Liver (tissue), 9 donors: ENCODE results near the gene KCNG1. TPM values are rescaled to one million over a fixed set of nuclear protein-coding genes. Genes with fewer than 3 reads are reported as not detected.

ENCODE experiments used
- DNase-seq: peaks from one replicate; pipeline ENCODE4 v3.0.0-alpha.2; 2017; ENCODE audit warnings: low spot score
- H3K27ac ChIP-seq, 2 donors: one replicate each; pipeline ENCODE4 v1.7.0; 2013; ENCODE audit warnings: inconsistent platforms in 2 of 2, low read length in 2 of 2, control low read depth in 1 of 2, low read depth in 1 of 2, mild to moderate bottlenecking in 1 of 2
- H3K27me3 ChIP-seq, 4 donors: one replicate each; pipeline versions ENCODE4 v1.6.1 to v1.7.0; 2013; ENCODE audit warnings: low read length in 3 of 4, inconsistent platforms in 1 of 4, mild to moderate bottlenecking in 1 of 4, moderate library complexity in 1 of 4; ENCODE audit not compliant: control insufficient read depth in 4 of 4, insufficient read depth in 4 of 4
- H3K36me3 ChIP-seq, 4 donors: one replicate each; pipeline versions ENCODE4 v1.6.1 to v1.7.0; 2013; ENCODE audit warnings: low read length in 3 of 4, mild to moderate bottlenecking in 3 of 4, low read depth in 1 of 4, moderate library complexity in 1 of 4; ENCODE audit not compliant: control insufficient read depth in 4 of 4, insufficient read depth in 3 of 4
- H3K4me1 ChIP-seq, 4 donors: one replicate each; pipeline versions ENCODE4 v1.6.1 to v1.7.0; 2013; ENCODE audit warnings: low read length in 3 of 4, mild to moderate bottlenecking in 3 of 4, moderate library complexity in 1 of 4; ENCODE audit not compliant: control insufficient read depth in 4 of 4, insufficient read depth in 4 of 4
- H3K4me3 ChIP-seq, 3 donors: one replicate each; pipeline versions ENCODE4 v1.6.1 to v1.7.0; 2013; ENCODE audit warnings: low read length in 3 of 3, control low read depth in 1 of 3, low read depth in 1 of 3, mild to moderate bottlenecking in 1 of 3
- H3K9ac ChIP-seq, 2 donors: one replicate each; pipeline ENCODE4 v1.7.0; 2013; ENCODE audit warnings: low read length in 2 of 2, mild to moderate bottlenecking in 2 of 2, moderate library complexity in 2 of 2, control low read depth in 1 of 2, low read depth in 1 of 2
- H3K9me3 ChIP-seq, 4 donors: one replicate each; pipeline versions ENCODE4 v1.6.1 to v1.7.0; 2013; ENCODE audit warnings: low read length in 3 of 4; ENCODE audit not compliant: control insufficient read depth in 4 of 4
- HNF4A ChIP-seq, 2 donors: conservative IDR thresholded peaks; 2 replicates each; pipeline ENCODE4 v1.6.1; 2016; ENCODE audit warnings: antibody characterized with exemption in 2 of 2, mild to moderate bottlenecking in 2 of 2
- HNF4G ChIP-seq: IDR thresholded peaks from 2 replicates; pipeline ENCODE4 v1.6.1; 2016; ENCODE audit warnings: antibody characterized with exemption
- JUND ChIP-seq, 2 donors: IDR thresholded peaks; 2 replicates each; pipeline ENCODE4 v1.6.1; 2016; ENCODE audit warnings: antibody characterized with exemption in 2 of 2
- NR2F2 ChIP-seq: IDR thresholded peaks from 2 replicates; pipeline ENCODE4 v1.6.1; 2016; ENCODE audit warnings: antibody characterized with exemption
- RAD21 ChIP-seq, 2 donors: IDR thresholded peaks; 2 replicates each; pipeline ENCODE4 v1.6.1; 2016; ENCODE audit warnings: antibody characterized with exemption in 2 of 2, mild to moderate bottlenecking in 2 of 2
- REST ChIP-seq: IDR thresholded peaks from 2 replicates; pipeline ENCODE4 v1.6.1; 2016; ENCODE audit warnings: antibody characterized with exemption, mild to moderate bottlenecking
- TAF1 ChIP-seq: conservative IDR thresholded peaks from 2 replicates; pipeline ENCODE4 v1.6.1; 2016; ENCODE audit warnings: antibody characterized with exemption, mild to moderate bottlenecking
- WGBS: extraction: QIAGEN DNeasy Blood & Tissue Kit; methylation state at CpG from one replicate; pipeline ENCODE4 v1.1.7; 2013; 5-methylcytosine and 5-hydroxymethylcytosine counted together
- polyA plus RNA-seq, 2 donors: library from polyadenylated mRNA; stranded (reverse) in 1 of 2; unstranded in 1 of 2; fragments of 200-250 nt in 1 of 2; fragments of >200 nt in 1 of 2; fragmentation: Nextera tagmentation in 1 of 2; extraction: Ambion mirVana in 1 of 2; gene quantifications; one replicate each; pipeline versions ENCODE4 v1.2.1 to v1.2.3, GENCODE V29; 2013 to 2015
- total RNA-seq, 2 donors: library from RNA; depleted of rRNA; stranded (reverse); fragments of >200 nt; gene quantifications; one replicate each; pipeline ENCODE4 v1.2.3, GENCODE V29; 2014
- TF ChIP-seq, protein P1 (sequence below): IDR thresholded peaks from 2 replicates; pipeline ENCODE4 v1.6.1; 2016; ENCODE audit warnings: antibody characterized with exemption
- TF ChIP-seq, protein P2 (sequence below): IDR thresholded peaks from 2 replicates; pipeline ENCODE4 v1.6.1; 2016; ENCODE audit warnings: antibody characterized with exemption
- TF ChIP-seq, protein P3 (sequence below): IDR thresholded peaks from 2 replicates; pipeline ENCODE4 v1.6.1; 2016; ENCODE audit warnings: antibody characterized with exemption
- TF ChIP-seq, protein P4 (sequence below): fragments of 150-350 bp; IDR thresholded peaks from 2 replicates; pipeline ENCODE4 v1.5.1; 2017; ENCODE audit warnings: improper control_type of control experiment, low read depth, low read length; ENCODE audit not compliant: missing input control
- donor health status: healthy.
- donor health status: healthy.
- donor health status: healthy.
- donor health status: healthy.
- donor health status: healthy.

Gene KCNG1
- total and polyA plus RNA-seq, 4 donors = 0.08 to 0.24 (median 0.14) TPM; not detected in 1

DNA sequence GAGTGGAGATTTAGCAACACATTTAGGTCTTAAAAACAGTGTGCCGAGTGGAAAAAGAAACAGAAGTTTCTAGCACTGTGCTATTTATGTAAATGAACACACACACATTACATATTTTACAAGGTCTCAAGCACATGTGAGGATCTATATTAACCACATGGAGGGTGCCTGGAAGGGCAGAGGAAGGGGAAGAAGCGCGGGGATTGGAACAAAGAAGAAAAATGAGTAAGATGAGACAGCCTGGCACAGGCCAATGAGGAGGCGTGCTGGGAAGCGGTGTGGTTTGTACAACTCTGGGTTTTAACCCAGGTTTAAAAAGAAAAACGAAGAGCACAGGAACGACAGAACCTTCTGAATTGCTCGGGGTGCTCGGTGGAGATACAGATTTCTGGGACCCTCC is 5.7 kb downstream of the KCNG1 start:
- no peak for TF ChIP-seq REST
- no peak for TF ChIP-seq NR2F2
- no peak for TF ChIP-seq HNF4A (conservative IDR thresholded peaks at IDR 0.05)
- TF ChIP-seq, protein P1, sequence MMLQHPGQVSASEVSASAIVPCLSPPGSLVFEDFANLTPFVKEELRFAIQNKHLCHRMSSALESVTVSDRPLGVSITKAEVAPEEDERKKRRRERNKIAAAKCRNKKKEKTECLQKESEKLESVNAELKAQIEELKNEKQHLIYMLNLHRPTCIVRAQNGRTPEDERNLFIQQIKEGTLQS = no peak
- TF ChIP-seq, protein P2, sequence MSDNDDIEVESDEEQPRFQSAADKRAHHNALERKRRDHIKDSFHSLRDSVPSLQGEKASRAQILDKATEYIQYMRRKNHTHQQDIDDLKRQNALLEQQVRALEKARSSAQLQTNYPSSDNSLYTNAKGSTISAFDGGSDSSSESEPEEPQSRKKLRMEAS = no peak
- TF ChIP-seq HNF4G = no peak
- TF ChIP-seq, protein P3, sequence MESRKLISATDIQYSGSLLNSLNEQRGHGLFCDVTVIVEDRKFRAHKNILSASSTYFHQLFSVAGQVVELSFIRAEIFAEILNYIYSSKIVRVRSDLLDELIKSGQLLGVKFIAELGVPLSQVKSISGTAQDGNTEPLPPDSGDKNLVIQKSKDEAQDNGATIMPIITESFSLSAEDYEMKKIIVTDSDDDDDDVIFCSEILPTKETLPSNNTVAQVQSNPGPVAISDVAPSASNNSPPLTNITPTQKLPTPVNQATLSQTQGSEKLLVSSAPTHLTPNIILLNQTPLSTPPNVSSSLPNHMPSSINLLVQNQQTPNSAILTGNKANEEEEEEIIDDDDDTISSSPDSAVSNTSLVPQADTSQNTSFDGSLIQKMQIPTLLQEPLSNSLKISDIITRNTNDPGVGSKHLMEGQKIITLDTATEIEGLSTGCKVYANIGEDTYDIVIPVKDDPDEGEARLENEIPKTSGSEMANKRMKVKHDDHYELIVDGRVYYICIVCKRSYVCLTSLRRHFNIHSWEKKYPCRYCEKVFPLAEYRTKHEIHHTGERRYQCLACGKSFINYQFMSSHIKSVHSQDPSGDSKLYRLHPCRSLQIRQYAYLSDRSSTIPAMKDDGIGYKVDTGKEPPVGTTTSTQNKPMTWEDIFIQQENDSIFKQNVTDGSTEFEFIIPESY = no peak
- no peak for DNase-seq
- H3K36me3 ChIP-seq = no peaks in the 10 kb centered on the region
- no peak overlapping the region for H3K9ac ChIP-seq
- 75% methylated on average over 9 of the region's 9 CpGs for WGBS
- no peak overlapping the region for H3K4me3 ChIP-seq
- H3K4me1 ChIP-seq = no peaks in the 10 kb centered on the region
- peaks cover 0 to 11% (median 6%) of the 10 kb centered on the region in 4 donors for H3K27me3 ChIP-seq
- H3K9me3 ChIP-seq = no peaks in the 10 kb centered on the region
- no peak overlapping the region for H3K27ac ChIP-seq

DNA sequence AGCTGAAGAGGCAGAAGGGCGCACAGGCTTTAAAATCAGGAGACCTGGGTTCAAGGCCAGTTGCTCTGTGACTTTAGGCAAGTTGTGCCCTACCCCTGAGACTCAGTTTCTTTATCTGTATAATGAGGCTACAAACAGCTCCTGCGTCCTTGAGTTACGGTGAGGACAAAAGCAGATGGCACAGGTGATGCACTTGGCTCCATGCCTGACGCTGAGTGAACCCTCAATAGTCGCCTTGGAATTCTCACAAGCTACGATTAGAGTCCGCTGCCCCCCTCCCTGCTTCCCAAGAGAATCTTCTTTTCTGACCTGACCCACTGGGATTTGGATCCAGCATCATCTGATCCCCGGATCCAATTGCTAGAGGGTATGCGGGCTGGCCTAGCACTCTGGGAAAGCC is 6.4 kb downstream of the KCNG1 start:
- Histone ChIP-seq H3K36me3 (no peaks in the 10 kb centered on the region), H3K27ac (no peak overlapping the region), H3K4me1 (no peaks in the 10 kb centered on the region), H3K9ac (no peak overlapping the region), H3K27me3 (peaks cover 0 to 10% (median 4%) of the 10 kb centered on the region in 4 donors), H3K4me3 (no peak overlapping the region), H3K9me3 (no peaks in the 10 kb centered on the region)
- TF ChIP-seq JUND (IDR thresholded peaks at IDR 0.05) (no peak), REST (no peak), TAF1 (no peak), RAD21 (IDR thresholded peaks at IDR 0.05) (no peak)
- TF ChIP-seq, protein P1 = no peak
- TF ChIP-seq, protein P4, sequence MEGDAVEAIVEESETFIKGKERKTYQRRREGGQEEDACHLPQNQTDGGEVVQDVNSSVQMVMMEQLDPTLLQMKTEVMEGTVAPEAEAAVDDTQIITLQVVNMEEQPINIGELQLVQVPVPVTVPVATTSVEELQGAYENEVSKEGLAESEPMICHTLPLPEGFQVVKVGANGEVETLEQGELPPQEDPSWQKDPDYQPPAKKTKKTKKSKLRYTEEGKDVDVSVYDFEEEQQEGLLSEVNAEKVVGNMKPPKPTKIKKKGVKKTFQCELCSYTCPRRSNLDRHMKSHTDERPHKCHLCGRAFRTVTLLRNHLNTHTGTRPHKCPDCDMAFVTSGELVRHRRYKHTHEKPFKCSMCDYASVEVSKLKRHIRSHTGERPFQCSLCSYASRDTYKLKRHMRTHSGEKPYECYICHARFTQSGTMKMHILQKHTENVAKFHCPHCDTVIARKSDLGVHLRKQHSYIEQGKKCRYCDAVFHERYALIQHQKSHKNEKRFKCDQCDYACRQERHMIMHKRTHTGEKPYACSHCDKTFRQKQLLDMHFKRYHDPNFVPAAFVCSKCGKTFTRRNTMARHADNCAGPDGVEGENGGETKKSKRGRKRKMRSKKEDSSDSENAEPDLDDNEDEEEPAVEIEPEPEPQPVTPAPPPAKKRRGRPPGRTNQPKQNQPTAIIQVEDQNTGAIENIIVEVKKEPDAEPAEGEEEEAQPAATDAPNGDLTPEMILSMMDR = no peak
- no peak for DNase-seq
- WGBS = 90% methylated on average over 9 of the region's 9 CpGs
